Stimulated activated CD8-positive, alpha-beta memory T cell treated with anti-CD3 and anti-CD28 coated beads, Interleukin-12 subunit alpha, Interleukin-12 subunit beta, amount 100 ng/mL, for 1 hour (primary cell): ENCODE data around the gene KCNH2.
"Not testable (repeated sequence)": the region's sequence is repeated elsewhere in the genome, so short reads cannot be mapped to it uniquely, and the experiment has no call there.

ENCODE experiments used
- DNase-seq: peaks from one replicate; pipeline ENCODE4 v3.0.0-alpha.2; 2020; ENCODE audit warnings: low read depth

KCNH2 gene

DNA sequence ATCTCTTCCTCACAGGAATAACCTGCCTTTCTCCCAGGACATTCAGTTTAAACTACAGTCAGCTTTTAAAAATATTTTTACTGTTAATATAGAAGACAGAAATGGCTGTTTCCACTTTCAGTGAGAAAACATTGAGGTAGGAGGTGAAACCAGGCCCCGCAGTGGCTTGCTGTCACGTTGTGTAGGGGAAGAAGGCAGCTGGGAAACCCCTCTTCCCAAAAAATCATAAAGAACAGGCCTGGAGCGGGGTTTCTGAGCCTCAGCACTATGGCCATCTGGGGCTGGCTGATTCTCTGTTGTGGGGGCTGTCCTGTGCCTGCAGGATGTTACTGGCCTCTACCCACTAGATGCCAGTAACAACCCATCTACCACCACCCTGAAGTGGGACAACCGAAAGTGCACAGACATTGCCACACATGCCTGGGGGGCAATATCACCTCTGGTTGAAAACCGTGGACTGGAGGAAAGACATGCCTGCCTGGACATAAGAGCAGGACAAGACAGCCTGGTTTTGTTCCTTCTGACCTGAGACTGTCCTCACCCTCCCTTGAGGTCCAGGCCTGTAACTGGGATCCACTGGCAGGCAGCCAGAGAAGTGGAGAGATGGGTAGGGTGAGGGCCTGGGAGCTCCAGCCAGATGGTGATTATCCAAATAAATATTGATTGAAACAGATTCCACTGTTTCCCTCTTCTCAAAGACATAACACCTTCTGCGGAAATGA lies 43.9 kb downstream of the KCNH2 start:
- no peak for DNase-seq

DNA sequence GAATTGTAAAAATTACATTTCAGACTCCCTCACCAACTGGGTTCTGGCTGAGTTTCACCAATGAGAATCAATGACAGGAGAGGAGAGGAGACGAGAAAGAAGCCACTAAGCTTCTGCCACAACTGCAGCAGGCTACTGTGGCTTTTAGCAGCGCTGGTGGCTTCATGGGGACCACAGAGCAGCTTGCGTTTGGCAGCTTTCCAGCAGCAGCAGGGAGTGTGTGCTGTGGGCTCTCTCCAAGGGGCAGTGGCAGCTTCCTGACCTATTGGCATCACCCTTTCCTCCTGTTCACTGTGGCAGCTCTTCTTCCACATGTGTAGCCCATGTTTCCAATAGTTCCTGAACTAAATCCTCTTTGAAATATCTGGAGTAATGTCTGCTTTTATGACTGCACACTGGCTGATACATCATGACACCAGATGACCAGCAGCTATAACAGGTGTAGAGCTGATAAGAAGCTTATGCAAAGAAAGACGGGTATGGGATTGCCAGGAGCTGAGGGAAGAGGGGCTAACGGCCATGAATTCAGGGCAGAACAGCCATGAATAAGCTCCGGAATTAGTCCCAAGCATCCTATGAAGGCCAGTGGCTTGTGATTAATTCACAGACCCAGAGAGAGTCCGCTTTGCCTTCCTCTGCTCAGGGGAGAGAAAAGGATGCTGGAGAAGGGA lies 46.8 kb downstream of the KCNH2 start:
- DNase-seq: peak; percentile 18

DNA sequence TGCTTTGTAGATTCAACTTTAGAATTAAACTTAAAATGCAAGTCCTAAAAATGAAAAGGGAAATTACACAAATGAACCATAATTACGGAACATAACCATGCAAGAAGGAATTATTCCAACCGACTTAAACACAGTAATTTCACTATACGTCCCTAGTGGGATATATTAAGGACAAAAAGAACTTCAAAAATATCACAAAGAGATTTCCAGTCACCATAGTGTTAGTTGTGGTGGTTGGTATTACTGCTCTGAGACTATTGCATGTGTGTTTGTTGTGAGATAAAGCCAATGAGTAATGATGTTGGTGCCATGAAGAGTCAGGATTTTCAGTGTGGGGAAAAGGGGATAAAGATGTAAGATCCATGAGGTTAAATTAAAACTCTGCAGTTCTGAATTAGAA lies 49.6 kb downstream of the KCNH2 start:
- DNase-seq: no peak

DNA sequence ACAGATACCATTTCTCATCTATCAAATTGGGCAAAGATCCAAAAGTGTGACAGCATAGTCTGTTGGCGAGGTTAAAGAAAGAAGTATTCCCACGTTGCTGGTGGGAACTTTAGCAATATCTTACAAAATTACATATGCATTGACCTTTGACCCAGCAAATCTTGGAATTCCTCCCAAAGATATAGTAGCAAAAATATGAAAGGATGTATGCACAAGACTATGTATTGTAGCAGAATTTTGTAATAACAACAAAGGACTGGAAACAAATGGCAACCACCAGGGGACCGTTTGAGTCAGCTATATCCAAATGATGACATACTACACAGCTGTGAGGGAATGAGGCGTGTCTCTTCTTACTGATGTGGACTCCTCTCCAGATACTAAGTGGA lies 50.2 kb downstream of the KCNH2 start:
- no peak for DNase-seq

DNA sequence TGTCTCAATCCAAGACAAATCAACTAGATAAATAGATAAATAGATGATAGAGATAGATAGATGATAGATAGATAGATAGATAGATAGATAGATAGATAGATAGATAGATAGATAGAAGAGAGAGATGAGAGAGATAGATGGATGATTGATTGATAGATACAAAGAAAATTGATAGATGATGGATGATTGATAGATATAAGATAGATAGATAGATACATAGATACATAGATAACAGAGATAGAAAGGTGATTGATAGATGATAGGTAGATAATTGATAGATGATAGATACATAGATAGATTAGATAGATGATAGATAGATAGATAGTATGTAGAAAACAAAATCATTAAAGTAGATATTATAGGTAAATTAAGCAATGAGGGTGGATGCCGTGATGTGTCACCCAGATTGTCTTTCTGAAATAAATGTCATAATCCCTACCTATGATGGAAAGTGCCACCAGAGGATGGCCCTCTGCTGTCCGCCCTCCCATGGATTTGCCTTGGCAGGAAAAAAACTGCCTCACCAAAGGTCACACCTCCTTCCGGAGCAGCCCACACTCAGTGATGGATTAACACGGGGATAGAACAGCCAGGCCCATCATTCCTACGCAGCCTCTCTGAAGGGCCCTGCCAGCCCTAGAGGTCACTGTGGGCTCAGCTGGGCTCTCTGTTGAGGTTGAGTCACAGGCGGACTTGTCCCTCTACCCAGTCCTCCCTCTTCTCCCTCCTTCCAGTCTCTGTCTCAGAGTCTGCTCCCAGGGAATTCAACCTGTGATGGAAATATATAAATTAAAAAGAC lies 50.8 kb downstream of the KCNH2 start:
- DNase-seq: no peak

DNA sequence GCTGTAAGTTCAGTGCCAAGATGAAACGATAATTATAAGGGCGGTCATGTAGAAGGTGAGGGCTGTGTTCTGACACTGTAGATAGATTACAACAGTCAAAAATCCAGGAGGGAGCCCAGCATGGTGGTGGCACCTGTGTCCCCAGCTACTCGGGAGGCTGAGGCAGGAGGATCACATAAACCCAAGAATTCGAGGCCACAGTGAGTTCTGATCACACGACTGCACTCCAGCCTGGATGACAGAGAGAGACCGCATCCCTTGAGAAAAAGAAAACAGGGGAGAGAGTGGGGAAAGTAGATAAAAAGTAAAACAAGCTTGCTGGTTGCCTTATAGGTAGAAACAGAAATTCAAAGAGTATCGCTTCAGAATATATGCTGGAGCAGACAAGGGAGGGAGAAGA lies 52.1 kb downstream of the KCNH2 start:
- DNase-seq: no peak

DNA sequence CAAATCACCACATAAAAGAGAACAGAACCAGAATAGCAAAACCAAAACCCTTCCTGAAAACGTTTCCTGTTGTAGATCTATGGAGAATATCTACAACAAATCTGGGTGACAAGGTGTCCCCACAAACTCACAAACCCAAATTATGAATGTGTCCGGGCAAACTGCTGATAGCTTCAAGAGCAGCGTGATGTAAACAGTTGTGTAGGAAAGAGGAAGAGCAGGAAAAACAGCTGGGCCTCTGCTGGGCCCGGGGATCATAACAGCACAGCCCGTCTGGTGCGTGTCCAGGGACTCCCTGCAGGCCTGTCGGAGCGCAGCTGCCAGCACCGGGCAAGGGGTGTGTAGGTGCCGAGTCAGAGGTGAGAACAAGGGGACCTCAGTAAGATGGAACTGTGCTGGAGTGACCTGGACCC lies 53.7 kb downstream of the KCNH2 start:
- no peak for DNase-seq

DNA sequence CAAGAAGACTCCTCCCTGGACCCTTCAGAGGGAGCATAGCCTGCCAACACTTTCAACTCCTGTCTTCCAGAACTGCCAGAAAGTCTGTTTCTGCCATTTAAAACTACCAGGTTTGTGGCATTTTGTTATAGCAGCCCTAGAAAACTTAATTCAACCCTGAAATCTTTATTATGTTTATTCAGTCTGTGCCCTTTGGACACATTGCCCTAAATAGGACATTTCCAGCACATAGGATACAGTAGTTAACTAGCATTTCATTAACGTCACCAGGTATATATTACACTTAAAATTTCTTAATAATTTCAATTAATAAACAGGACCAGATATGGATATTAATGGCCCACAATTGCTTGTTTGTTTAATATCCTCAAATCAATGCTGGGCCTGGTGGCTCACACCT lies 54.3 kb downstream of the KCNH2 start:
- no peak for DNase-seq

DNA sequence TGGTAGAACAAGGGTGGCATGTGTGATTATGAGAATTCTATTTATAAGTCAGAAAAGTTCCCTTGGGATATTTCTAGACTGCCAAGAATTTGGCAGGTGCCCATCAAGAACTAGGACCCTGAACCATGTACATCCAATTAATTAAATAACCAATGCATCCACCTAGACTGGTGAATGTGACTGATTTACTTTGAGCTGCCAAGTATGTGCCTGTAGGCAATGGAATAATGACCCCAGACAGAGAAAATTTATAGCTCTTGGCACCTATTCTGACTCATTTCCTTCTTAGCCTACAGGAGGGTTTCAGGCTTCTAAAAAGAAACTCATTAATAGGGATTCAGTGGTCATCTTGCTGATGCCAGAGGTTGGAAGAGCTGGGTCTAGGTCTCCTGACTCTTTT lies 54.9 kb downstream of the KCNH2 start:
- no peak for DNase-seq

DNA sequence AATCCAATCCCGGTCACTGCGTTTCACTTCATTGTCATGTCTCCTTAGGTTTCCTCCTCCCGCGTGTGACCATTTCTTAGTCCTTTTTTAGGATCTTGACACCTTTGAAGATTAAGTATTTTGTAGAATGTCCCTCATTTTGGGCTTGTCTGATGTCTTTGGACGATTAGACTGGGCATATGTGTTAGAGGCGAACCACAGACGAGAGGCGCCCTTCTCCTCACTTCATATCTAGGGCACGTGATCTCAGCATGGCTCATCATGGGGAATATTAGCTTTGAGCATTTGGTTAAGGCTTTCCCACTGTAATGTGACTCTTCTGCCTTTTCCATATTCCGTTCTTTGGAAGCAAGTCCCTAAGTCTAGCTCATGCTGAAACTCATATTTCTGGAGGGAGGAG lies 59.0 kb downstream of the KCNH2 start:
- DNase-seq: no peak

DNA sequence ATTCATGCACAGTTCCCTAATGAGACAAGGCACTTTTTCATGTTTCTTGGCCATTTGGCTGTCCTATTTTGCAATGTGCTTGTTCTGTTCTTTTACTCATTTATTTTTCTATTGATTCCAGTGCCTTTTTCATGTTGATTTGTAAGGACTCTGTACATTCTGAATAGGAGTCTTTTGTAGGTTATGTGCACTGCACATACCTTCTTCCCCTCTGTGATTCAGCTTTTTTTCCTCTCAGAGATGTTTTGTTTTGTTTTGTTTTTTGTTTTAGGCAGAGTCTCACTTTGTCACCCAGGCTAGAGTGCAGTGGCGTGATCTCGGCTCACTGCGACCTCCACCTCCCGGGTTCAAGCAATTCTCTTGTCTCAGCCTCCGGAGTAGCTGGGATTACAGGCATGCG lies 59.7 kb downstream of the KCNH2 start:
- no peak for DNase-seq

DNA sequence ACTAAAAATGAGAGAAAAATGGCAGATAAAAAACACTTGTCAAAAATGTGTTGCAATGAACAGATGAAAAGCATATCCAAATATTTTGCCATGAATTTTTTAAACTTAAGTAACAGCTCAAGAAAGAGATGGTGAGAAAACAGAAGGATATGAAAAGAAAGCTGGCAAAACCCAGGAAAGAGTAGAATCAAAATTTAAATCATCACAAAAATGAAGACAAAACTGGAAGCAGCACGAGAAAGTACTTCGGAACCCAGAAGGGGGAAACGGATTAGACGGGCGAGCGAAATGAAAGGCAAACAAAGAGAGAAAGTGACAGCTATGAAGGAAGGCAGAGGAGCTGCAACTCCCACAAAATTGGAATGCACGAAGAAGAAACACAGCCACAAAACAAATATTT lies 60.2 kb downstream of the KCNH2 start:
- no peak for DNase-seq

DNA sequence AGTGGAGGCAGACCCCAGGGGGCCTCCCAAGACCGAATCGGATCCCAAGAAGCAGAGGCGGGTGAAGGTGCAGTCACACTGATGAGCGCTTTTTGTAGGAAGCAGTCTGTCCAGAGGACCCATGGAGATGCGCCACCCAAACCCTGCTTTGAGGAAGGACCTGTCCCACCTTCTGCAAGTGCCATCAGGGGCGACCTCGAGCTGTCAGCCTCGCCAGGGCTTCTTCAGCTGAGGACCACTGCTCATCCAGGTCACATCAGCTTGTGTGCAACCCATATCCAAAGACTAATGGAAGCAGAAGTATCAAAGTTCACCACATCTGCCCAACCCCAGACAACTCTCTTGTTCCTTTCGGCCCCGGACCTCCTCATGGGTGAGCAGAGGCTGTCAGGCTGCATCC lies 61.5 kb downstream of the KCNH2 start:
- no peak for DNase-seq

DNA sequence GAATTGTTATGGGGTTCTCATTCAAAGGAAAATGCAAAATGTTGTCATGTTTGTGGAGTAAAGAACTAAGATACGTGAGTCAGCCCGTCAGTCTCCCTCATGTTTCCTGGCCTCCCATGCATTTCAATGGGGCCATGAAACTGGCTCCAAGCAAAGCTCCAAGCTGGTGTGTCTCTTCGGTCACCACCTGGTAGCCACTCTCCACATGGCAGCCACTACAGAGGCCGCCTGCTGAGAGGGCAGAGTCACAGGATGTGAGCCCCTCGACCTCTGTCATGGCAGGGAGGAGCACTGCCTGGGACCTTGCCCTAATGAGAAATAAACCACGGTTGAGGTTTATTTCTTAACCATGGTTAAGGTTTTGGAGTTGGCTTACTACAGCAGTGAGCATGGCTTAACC lies 63.2 kb downstream of the KCNH2 start:
- DNase-seq: no peak

DNA sequence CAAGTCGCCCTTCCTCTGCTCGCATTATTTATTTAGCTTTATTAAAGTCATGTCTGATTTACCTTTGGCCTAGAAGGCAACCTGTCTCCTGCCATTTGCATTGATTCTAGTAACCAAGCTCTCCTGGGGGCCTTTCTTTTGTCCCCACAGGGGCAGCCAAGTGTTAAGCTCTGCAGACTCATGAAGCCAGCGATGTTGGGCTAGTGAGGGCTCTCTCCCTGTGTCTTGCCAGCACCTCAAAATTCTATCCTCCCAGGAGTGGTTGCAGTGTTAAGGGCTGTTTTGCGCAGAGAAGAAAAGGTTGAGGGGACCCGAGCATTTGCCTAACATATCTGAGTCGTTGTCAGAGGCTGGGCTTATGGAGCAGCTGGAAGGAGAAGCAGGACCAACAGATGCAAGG lies 63.9 kb downstream of the KCNH2 start:
- no peak for DNase-seq

DNA sequence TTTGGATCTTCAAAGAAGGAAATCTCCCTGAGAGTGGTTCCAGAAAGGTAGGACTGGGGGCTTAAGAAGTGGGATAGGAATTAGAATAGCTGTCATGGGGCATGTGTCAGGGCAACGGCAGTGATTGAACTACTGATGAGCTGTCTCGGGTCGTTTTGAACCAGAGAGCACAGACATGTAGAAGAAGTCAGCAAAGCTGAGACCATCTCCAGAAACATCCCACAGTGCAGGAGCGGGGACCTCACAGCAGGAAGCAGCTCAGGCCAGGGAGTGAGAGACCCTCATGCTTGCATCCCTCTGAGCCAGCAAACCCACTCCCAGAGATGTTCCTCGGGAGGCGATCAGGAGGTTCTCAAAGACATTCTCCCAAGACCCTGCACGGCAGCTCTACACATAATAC lies 65.7 kb downstream of the KCNH2 start:
- no peak for DNase-seq

DNA sequence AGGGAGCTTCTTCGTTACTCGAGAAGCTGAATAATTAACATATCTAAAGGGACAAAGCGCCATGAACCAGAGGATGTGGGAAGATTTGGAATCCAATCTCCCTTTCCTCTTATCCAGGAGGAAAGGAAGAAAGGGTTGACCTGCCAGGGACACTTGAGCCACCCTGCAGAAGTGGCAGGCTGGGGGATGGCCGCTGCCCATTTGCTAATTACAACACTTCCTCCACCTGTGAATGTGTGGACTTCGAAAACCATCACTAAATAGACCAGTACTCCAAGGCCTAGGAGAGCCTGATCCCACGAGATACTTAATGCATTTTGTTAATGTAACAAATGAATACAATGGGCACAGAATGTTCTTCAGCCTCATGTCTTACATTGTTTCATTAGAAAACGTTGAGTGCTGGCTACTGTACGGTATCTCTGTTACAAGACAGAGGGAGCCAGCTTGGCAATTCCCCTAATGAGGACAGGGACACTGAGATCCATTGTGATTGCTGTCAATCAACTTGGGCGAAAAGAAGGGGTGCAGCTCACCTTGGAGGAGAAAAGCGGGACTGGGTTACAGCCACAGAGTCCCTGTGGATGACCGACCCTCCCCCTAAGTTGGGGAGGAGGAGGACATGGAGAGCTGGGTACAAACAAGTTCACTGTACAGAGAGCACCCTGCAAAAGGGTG lies 66.4 kb downstream of the KCNH2 start:
- DNase-seq: no peak

DNA sequence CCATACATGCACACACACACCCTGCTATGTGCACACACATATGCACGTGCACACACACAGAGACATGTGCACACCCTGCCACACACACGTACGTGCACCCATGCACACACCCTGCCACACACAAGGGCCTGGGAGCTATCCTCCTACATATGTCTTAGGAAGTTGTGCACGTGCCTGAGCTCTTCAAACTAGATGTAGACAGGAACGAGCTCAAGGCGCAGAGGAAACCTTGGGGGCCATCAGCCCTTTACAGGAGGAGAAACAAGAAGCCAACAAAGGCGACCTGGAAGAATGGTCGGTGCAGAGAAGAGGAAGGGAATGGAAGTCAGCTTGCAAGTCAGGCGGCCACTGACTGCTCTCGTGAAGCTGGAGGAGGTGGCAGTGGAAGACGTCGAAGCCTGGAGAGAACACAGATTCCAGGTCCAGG lies 67.1 kb downstream of the KCNH2 start:
- no peak for DNase-seq

DNA sequence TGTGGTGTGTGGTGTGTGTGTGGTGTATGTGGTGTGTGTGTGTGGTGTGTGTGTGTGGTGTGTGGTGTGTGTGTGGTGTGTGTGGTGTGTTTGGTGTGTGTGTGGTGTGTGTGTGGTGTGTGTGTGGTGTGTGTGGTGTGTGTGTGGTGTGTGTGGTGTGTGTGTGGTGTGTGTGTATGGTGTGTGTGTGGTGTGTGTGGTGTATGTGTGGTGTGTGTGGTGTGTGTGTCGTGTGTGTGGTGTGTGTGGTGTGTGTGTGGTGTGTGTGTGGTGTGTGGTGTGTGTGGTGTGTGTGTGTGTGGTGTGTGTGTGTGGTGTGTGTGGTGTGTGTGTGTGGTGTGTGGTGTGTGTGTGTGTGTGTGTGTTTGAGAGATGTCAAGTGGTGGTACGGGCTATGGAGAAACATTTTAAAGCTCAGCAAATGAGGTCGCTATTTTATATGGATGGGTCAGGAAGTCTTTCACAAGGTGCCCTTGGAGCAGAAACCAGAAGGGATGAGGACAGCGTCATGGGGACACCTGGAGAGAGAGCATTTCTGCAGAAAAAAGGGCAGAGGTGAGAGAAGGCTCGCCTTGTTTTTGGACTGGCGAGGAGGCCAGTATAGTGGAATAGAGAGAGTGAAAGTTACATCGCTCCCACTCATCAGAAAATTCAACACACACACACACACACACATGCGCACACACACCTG lies 67.7 kb downstream of the KCNH2 start:
- not testable (repeated sequence) for DNase-seq

DNA sequence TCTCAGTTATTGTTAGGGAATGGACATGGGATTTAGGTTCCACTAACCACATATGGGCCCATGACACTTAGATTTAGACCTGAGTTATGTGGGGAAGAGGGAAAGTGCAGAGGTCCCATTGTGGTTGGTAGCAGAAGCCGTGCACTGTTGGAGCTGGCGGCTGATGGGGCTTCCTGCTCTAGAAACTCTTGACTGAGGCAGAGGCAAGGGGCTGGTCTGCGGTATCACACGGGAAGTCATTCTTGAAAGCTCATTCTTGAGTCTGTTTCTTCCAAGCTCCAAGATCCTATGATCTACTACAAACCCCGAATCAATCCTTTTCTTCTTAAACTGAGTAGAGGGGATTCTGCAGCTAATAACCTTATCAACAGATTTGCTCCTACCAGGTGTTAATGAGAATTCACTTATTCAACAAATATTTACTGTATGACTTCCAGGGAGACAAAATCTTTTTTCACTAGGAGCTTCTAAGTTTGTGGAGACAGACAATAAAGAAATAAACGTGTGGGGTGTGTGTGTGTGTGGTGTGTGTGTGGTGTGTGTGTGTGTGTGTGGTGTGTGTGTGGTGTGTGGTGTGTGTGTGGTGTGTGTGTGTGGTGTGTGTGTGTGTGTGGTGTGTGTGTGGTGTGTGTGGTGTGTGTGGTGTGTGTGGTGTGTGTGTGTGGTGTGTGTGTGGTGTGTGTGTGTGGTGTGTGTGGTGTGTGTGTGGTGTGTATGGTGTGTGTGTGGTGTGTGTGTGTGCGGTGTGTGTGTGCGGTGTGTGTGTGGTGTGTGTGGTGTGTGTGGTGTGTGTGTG lies 68.7 kb downstream of the KCNH2 start:
- peak; percentile 34 for DNase-seq

DNA sequence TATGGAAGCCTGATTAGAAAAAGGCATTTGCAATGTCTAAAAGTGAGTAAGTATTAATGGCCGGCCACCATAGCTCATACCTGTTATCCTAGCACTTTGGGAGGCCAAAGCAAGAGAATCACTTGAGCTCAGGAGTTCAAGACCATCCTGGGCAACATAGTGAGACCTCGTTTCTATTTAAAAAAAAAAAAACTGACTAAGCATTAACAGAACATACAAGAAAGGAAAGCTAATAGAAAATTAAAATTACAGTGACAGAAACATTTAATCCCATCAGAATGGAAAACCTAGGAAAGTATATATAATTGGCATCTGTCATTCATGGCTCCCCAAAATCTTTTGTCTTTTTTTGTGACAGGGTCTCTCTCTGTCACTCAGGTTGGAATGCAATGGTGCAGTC lies 69.9 kb downstream of the KCNH2 start:
- DNase-seq: no peak
